ENCODE measurements around the gene AK1.
A peak's percentile ranks its signal among the peaks of the same experiment; 100 is the strongest.
"Not testable (repeated sequence)": the region's sequence is repeated elsewhere in the genome, so short reads cannot be mapped to it uniquely, and the experiment has no call there.

The AK1 gene

GRCh38 chr9:127837346-127837745 is 40.1 kb downstream of the AK1 start:
- H3K27me3 Mint-ChIP-seq, result no peaks in the 10 kb centered on the region
- no peak for DNase-seq
- peaks cover 0 to 4% of the 10 kb centered on the region in 2 donors for H3K4me1 Mint-ChIP-seq (ENCODE audit: low read depth in 2 of 2)
- ATAC-seq (replicated peaks), result no peak
- no peaks in the 10 kb centered on the region for H3K36me3 Mint-ChIP-seq (ENCODE audit: insufficient read depth)
- no peak overlapping the region for H3K4me3 Mint-ChIP-seq
- H3K9me3 Mint-ChIP-seq, result no peaks in the 10 kb centered on the region
- peak overlapping the region; percentile 4 to 59 for H3K27ac Mint-ChIP-seq

- H3K36me3 Mint-ChIP-seq (ENCODE audit: insufficient read depth); DNase-seq; H3K4me1 Mint-ChIP-seq (ENCODE audit: low read depth in 2 of 2); H3K4me3 Mint-ChIP-seq; H3K9me3 Mint-ChIP-seq; H3K27me3 Mint-ChIP-seq; ATAC-seq (replicated peaks): not testable (repeated sequence)
- H3K27ac Mint-ChIP-seq, result peak overlapping the region in 1 of 2 donors; percentile 41
These were observed 40.9 kb downstream of the AK1 start for GRCh38 chr9:127836561-127836960.

DNA sequence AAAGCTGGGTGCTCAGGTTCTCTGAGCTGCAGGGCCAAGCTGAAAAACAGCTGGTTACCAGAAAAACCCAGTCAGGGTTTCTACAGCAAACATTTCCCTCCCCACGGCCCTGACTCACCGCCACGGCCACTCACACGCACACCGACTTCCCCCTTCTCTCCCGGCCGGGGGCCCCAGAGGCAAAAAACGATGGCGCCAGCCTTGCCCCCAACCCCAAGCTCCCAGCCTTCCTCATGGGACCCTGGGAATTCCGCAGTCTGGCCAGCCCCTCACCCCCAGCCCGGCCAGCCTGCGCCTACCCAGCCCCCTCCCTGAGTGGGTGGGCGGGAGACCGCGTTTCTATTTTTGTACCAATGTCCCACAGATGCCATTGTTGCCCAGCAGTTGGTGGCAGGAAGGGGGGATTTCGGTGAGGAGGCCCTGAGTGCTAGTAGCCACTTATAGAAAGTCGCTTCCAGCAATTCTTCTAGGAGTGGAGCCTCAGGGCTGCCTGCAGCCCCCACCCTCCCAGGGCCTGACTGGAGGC is 41.4 kb downstream of the AK1 start:
- H3K36me3 Mint-ChIP-seq (ENCODE audit: insufficient read depth), result peaks cover 4% of the 10 kb centered on the region
- DNase-seq (no peak), ATAC-seq (replicated peaks) (no peak)
- H3K27ac Mint-ChIP-seq, result peak overlapping the region in 1 of 2 donors; percentile 41
- no peak overlapping the region for H3K4me3 Mint-ChIP-seq
- no peaks in the 10 kb centered on the region for H3K9me3 Mint-ChIP-seq
- peaks cover 0 to 3% of the 10 kb centered on the region in 2 donors for H3K4me1 Mint-ChIP-seq (ENCODE audit: low read depth in 2 of 2)
- no peaks in the 10 kb centered on the region for H3K27me3 Mint-ChIP-seq

DNA sequence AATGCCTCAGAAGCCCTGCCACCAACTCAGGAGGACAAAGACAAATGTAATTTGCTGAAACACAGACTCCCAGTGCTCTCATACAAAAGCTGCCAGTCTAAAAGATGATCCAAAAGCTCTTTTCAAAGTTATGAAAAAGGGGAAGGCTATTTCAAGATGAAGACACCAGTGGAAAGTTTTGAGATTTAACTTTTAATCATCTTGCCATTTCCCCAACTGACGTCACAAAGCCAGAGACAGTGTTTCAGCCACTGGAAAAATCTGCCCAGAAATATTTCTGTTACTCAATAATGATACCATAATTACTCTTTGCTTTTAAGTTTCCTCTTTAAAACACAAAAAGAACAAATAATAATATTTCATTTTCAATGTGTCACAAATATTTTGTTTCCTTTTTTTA is 43.9 kb downstream of the AK1 start:
- H3K4me3 Mint-ChIP-seq, result no peak overlapping the region
- DNase-seq, result no peak
- H3K36me3 Mint-ChIP-seq (ENCODE audit: insufficient read depth), result peaks cover 10% of the 10 kb centered on the region
- H3K9me3 Mint-ChIP-seq, result no peaks in the 10 kb centered on the region
- H3K27ac Mint-ChIP-seq, result no peak overlapping the region
- no peaks in the 10 kb centered on the region for H3K27me3 Mint-ChIP-seq
- H3K4me1 Mint-ChIP-seq (ENCODE audit: low read depth in 2 of 2), result peaks cover 3 to 8% of the 10 kb centered on the region in 2 donors
- no peak for ATAC-seq (replicated peaks)

DNA sequence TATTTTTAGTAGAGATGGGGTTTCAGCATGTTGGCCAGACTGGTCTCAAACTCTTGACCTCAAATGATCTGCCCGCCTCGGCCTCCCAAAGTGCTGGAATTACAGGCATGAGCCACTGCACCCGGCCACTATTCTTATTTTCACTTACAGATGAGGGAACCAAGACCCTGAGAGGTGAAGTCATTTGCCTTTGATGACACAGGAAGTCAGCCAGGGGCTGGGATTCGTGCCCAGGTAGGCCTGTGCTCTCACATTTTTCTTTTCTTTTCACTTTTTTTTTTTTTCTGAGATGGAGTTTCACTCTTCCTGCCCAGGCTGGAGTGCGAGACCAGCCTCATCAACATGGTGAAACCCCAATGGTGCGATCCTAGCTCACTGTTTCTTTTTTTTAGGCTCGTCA is 45.2 kb downstream of the AK1 start:
- H3K36me3 Mint-ChIP-seq (ENCODE audit: insufficient read depth), result peaks cover 10% of the 10 kb centered on the region
- no peak for DNase-seq
- H3K9me3 Mint-ChIP-seq, result no peaks in the 10 kb centered on the region
- peak overlapping the region in 1 of 2 donors; percentile 58 for H3K27ac Mint-ChIP-seq
- no peak overlapping the region for H3K4me3 Mint-ChIP-seq
- H3K4me1 Mint-ChIP-seq (ENCODE audit: low read depth in 2 of 2), result peaks cover 3 to 8% of the 10 kb centered on the region in 2 donors
- no peaks in the 10 kb centered on the region for H3K27me3 Mint-ChIP-seq
- ATAC-seq (replicated peaks), result no peak

DNA sequence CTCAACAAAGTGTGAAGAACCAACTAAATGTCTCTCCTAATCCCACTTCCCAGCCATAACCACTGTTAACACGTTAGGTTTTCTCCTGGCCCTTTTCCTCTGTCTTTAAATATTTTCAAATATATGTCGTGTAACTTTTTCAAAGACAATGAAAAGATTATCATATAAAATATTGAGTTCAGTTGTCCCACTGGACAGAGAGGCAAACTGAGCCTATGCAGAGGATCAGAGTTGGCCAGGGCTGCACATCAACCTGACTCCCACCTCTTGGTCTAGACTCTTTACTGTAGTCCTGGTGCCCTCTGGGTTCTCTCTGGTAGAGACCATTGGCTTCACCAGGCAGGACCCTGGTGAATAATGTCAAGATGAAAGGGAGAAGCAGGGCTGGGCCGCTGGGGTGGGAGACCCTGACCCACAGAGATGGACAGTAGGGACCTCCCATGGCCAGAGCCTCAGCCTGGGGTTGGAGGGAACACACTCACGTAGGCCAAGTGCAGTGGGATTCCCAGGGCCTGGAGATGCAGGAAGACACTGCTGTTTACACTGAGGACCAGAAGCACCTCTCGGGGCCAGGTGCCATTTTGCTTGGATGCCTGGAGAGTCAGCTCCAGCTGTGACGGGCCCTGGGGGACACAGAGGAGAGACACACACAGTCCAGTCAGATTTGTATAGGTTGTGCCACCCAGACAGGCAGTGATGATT is 48.1 kb downstream of the AK1 start:
- H3K27me3 Mint-ChIP-seq, result no peaks in the 10 kb centered on the region
- H3K36me3 Mint-ChIP-seq (ENCODE audit: insufficient read depth), result peaks cover 22% of the 10 kb centered on the region
- DNase-seq (no peak), ATAC-seq (replicated peaks) (no peak)
- no peak overlapping the region for H3K4me3 Mint-ChIP-seq
- H3K9me3 Mint-ChIP-seq, result no peaks in the 10 kb centered on the region
- H3K4me1 Mint-ChIP-seq (ENCODE audit: low read depth in 2 of 2), result peaks cover 1 to 8% of the 10 kb centered on the region in 2 donors
- peak overlapping the region; percentile 86 to 93 for H3K27ac Mint-ChIP-seq

- peaks cover 22% of the 10 kb centered on the region for H3K36me3 Mint-ChIP-seq (ENCODE audit: insufficient read depth)
- no peak overlapping the region for H3K4me3 Mint-ChIP-seq
- H3K27ac Mint-ChIP-seq, result peak overlapping the region; percentile 86 to 93
- DNase-seq (no peak), ATAC-seq (replicated peaks) (no peak)
- no peaks in the 10 kb centered on the region for H3K9me3 Mint-ChIP-seq
- H3K27me3 Mint-ChIP-seq, result no peaks in the 10 kb centered on the region
- H3K4me1 Mint-ChIP-seq (ENCODE audit: low read depth in 2 of 2), result peaks cover 1 to 8% of the 10 kb centered on the region in 2 donors
These were observed 49.0 kb downstream of the AK1 start for GRCh38 chr9:127828262-127829031.

DNA sequence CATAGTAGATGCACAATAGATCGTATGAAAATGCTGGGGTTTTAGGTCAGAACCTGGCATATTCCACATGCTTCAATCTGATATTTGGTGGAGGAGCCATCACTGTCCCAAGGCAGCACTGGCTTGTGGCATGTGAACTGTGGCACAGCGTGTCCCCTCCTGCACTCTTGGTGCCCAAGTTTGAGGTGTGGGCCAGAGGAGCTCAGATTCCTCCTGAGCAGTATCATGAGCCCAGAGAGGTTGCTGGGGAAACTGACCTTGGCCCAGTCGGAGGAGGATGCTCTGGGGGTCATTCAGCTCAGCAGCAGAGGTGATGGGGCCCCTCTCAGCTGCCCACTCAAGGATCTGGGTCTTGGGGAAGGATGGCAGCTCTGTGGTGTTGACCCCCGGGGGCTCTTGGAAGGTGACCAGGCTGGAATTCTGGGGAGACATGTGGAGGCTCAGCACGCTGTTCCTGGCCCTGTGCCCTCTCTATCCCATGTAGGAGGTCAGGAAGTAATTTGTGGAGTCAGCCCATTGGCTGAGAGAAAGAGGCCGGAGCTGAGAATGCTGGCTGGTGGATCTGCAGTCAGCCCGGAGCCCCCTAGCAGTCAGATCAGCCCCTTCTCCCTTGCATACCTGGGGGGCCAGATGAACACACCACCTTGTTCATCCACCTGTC is 51.1 kb downstream of the AK1 start:
- H3K4me1 Mint-ChIP-seq (ENCODE audit: low read depth in 2 of 2), result peaks cover 0 to 8% of the 10 kb centered on the region in 2 donors

DNA sequence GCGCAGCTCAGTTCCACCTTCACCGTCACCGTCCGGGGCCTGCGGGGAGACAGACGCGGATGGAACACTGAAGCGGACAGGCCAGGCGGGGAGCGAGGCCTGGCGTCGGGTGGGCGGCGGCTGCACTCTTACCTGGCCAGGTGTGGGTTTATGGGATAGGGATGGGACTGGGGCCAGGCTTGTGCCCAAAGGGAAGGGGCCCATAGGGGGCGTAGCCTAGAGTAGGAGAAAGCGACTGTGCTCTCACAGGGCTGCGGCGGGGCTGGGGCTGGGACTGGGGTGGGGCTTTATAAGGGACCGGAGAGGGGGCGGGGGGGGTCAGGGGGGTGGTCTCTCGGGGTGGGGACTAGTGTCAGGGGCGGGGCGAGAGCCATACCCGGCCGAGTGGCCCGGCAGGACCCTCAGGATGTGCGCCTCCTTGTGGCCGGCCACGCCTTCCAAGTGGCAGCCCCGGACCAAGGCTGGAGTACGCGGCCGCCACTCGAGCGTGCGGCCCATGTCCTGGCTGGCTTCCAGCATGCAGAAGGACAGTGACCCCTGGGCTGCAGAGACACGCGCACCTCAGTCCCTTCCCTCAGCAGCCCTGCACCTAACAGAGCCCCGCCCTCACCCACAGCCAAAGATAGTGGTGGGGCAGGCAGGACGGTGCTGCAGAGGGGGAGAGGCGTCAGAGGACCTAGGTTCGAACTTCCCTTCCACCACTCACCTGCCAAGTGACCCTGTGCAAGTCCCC is 52.0 kb downstream of the AK1 start:
- H3K4me3 Mint-ChIP-seq, result no peak overlapping the region
- no peaks in the 10 kb centered on the region for H3K9me3 Mint-ChIP-seq
- H3K4me1 Mint-ChIP-seq (ENCODE audit: low read depth in 2 of 2), result peaks cover 0 to 8% of the 10 kb centered on the region in 2 donors
- H3K27ac Mint-ChIP-seq, result peak overlapping the region in 1 of 2 donors; percentile 76
- H3K36me3 Mint-ChIP-seq (ENCODE audit: insufficient read depth), result peaks cover 23% of the 10 kb centered on the region
- DNase-seq (no peak), ATAC-seq (replicated peaks) (no peak)
- no peaks in the 10 kb centered on the region for H3K27me3 Mint-ChIP-seq

More for the DNA sequence above, 51.1 kb downstream of the AK1 start:
- Mint-ChIP-seq H3K27ac (peak overlapping the region in 1 of 2 donors; percentile 76), H3K9me3 (no peaks in the 10 kb centered on the region), H3K4me3 (no peak overlapping the region), H3K27me3 (no peaks in the 10 kb centered on the region), H3K36me3 (ENCODE audit: insufficient read depth) (peaks cover 27% of the 10 kb centered on the region)
- no peak for DNase-seq
- no peak for ATAC-seq (replicated peaks)

DNA sequence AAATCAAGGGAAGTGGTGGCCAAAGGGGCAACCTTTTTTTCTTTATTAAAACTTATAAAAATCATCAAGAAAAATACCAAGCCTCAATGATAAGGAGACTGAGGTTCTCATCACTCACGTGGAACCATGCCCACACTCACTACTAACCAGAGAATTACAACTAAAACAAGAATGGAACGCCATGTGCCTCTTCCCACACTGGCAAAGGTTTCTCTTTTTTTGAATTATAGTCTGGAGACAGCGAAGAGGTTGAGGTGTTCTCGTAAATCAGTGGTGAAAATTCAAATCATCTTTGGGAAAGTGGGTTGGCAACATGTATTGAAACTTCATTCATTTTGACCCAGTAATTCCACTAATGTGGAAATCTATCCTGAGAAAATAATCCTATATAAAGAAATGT is 55.4 kb downstream of the AK1 start:
- no peaks in the 10 kb centered on the region for H3K27me3 Mint-ChIP-seq
- no peaks in the 10 kb centered on the region for H3K9me3 Mint-ChIP-seq
- no peak for DNase-seq
- H3K4me1 Mint-ChIP-seq (ENCODE audit: low read depth in 2 of 2), result peaks cover 3 to 5% of the 10 kb centered on the region in 2 donors
- ATAC-seq (replicated peaks), result no peak
- H3K36me3 Mint-ChIP-seq (ENCODE audit: insufficient read depth), result peaks cover 28% of the 10 kb centered on the region
- H3K27ac Mint-ChIP-seq, result no peak overlapping the region
- H3K4me3 Mint-ChIP-seq, result no peak overlapping the region

DNA sequence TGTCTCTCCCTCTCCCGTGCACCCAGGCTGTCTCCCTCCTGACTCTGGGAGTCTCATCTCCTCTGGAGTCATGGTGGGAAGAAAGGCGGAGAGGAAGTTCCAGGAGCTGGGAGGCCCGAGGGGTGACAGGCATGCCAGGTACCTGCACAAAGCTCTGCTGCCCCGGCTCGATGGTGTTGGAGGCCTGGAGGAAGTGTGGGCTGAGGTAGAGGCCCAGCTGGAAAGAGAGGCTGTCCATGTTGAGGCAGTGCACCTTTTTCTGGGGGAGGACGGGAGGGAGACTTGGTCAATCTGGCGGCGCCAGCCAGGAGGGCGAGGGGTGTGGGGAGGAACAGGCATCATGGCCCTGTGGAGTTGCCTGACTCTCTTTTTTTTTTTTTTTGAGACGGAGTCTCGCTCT is 58.9 kb downstream of the AK1 start:
- Mint-ChIP-seq H3K4me1 (ENCODE audit: low read depth in 2 of 2) (peaks cover 3 to 5% of the 10 kb centered on the region in 2 donors), H3K4me3 (no peak overlapping the region), H3K27ac (peak overlapping the region in 1 of 2 donors; percentile 86), H3K27me3 (no peaks in the 10 kb centered on the region), H3K9me3 (no peaks in the 10 kb centered on the region), H3K36me3 (ENCODE audit: insufficient read depth) (peaks cover 34% of the 10 kb centered on the region)
- ATAC-seq (replicated peaks) (no peak), DNase-seq (no peak)

DNA sequence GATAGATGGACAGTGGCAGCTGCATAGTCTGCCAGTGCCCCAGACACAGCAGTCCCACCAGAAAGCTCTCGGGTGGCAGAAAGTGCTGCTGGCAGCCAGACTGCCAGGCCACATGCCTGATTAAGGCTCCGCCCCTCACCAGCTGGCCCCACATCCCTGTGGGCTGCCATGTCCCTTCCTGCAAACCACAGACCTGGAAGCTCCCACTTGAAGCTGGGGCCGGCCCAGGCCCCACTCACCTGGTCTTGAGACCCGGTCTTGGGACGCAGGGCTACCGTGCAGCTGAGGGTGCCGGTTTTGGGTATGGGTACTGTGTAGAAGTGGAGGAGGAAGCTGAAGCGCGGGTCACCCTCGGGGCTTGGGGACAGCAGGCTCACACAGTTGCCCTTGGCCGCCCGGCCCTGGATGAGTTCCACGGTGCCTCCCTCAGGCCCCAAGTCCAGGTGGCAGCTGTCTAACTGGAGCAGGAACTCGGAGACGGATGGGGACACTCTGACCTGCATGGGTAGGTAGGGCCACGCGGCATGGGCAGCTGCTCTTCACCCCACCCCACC is 59.5 kb downstream of the AK1 start:
- ATAC-seq (replicated peaks) (no peak), DNase-seq (no peak)
- peaks cover 3 to 5% of the 10 kb centered on the region in 2 donors for H3K4me1 Mint-ChIP-seq (ENCODE audit: low read depth in 2 of 2)
- peak overlapping the region in 1 of 2 donors; percentile 86 for H3K27ac Mint-ChIP-seq
- no peaks in the 10 kb centered on the region for H3K27me3 Mint-ChIP-seq
- H3K36me3 Mint-ChIP-seq (ENCODE audit: insufficient read depth), result peaks cover 35% of the 10 kb centered on the region
- H3K9me3 Mint-ChIP-seq, result no peaks in the 10 kb centered on the region
- H3K4me3 Mint-ChIP-seq, result no peak overlapping the region

GRCh38 chr9:127816728-127817127 is 60.7 kb downstream of the AK1 start:
- peaks cover 43% of the 10 kb centered on the region for H3K36me3 Mint-ChIP-seq (ENCODE audit: insufficient read depth)
- ATAC-seq (replicated peaks) (no peak), DNase-seq (no peak)
- peaks cover 3 to 5% of the 10 kb centered on the region in 2 donors for H3K4me1 Mint-ChIP-seq (ENCODE audit: low read depth in 2 of 2)
- no peak overlapping the region for H3K4me3 Mint-ChIP-seq
- H3K27ac Mint-ChIP-seq, result peak overlapping the region; percentile 80 to 86
- H3K9me3 Mint-ChIP-seq, result no peaks in the 10 kb centered on the region
- no peaks in the 10 kb centered on the region for H3K27me3 Mint-ChIP-seq
